HL-60/S4 treated with retinoic acid at 250 ng/mL for 4 days and 3 days (cell line): ENCODE results near the gene SLC25A21.
"Not testable (repeated sequence)": the region's sequence is repeated elsewhere in the genome, so short reads cannot be mapped to it uniquely, and the experiment has no call there.

ENCODE experiments used
- in situ Hi-C: fragments of 300-500 bp; cut with MboI; formaldehyde crosslinking; loops from 2 replicates; pipeline ENCODE4 v1.7.0; 2022; ENCODE audit warnings: low sequenced_read_pairs

SLC25A21 gene

DNA sequence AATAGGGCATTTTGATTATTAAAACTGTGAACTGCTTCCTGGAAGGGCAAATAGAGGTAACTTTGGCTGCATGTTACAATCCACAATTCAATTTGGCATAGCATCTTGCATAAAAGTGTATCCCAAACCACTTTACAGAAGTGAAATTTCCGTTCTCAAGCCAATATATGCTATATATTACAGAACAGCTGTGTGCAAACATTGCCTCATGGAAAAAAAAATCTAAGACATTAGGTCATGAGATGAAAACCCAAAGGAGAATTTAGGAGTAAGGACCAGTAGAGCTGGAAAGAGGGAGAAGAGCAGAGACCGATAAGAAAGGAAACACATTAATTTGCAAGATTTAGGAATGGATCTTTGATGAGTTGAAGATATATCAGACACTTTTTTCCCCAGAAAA, 271.6 kb downstream of the SLC25A21 start:
- in situ Hi-C loops, result no loop called here

DNA sequence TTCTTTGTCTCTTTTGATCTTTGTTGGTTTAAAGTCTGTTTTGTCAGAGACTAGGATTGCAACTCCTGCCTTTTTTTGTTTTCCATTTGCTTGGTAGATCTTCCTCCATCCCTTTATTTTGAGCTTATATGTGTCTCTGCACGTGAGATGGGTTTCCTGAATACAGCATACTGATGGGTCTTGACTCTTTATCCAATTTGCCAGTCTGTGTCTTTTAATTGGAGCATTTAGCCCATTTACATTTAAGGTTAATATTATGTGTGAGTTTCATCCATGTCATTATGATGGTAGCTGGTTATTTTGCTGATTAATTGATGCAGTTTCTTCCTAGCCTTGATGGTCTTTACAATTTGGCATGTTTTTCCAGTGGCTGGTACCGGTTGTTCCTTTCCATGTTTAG, 276.1 kb downstream of the SLC25A21 start:
- in situ Hi-C loops, result not testable (repeated sequence)

DNA sequence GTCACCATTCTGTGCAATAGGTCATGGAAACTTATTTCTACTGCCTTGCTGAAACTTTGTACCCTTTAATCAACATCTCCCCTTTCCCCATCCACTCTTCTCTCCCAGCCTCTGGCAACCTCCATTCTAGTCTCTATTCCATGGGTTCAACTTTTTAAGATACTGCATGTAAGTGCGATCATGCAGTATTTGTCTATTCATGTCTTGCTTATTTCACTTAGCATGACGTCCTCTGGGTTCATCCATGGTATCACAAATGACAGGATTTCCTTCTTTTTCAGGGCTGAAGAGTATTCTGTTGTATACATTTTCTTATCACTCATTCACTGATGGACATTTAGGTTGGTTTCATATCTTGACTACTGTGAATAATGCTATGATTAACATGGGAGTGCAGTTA, 288.4 kb downstream of the SLC25A21 start:
- in situ Hi-C loops, result no loop called here

DNA sequence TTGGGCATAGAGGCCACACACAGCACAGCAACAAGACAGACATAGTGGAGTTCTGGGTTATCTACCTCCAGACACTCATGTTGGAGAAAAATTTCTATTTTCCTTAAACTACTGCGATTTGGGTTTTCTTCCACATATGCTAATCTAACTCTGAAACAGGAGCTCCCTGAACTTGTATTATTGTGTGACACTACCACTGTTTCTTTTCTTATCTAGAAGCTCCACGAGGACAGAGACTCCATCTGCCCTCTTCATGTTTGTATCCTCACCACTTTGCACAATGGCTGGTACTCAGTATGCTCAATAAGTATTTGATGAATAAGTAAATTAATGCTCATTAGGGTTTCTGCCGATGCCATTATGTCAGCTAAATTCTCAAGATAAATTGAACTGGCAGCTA, 292.1 kb downstream of the SLC25A21 start:
- in situ Hi-C loops, result no loop called here

DNA sequence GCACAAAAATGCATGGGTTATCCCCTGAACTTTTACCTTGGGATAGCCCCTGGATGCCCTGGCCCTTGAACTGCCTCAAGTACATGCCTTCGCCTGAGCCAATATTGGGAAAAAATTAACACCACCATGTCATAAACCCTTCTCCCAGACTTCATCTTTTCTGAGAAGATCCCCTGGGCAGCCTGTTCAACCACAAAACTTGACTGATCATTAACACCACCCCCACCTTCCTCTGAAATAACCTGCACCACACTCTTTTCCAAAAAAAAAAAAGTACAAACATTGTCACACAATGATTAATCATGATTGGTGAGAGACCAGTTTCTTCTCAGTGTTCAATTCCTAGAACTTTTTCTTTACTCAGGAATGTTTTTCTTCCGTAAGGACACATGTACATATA, 292.8 kb downstream of the SLC25A21 start:
- in situ Hi-C loops, result no loop called here

DNA sequence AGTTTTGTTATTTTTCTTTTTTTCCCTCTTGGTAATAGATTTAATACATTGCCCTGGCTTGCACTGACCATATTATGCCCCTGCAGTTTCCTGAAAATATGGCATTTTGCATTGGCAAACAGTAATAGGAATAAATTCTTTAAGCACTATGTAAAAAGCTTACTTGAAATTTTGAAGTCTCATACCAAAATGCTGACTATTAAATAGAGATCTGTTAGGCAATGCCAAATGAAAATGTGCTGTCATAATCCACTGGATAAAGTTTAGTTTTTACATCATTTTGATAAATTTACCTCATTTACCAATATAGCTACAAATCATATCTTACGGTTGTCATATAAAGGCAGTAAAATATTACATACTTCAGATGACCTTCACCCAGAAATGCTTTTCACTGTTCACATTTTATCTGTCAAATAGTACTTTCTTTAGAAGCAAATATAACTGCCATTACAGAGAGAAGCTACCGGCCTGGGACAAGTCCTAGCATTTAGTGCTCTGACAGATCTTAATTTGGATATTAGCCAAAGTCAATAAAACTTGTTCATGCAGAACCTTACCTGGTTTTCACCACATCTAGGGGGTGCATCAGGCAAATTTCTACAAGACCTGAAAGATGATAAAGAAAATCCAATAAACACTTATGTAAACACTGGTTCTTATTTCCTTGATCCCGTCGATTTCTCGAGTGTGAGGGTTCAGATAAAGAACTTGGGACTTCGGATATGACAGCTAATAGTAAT, 297.8 kb downstream of the SLC25A21 start:
- in situ Hi-C loops, result no loop called here

DNA sequence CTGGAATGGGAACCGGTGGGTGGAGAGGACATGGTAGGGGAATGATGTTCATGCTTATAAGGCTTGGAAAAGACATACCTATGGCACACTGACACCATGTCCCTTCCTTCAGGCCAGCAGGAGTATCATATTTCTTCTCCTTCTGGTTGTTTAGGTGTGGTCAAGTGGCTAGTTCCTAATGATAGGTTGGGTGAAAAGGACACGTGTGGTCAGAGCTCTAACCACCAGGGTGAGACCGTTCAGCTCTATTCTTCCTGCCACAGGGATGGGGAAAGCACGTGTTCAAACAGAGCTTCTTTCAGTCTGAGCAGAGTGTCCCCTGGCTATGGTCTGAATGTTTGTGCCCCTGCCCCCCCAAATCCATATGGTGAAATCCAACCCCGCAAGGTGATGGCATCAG, 301.6 kb downstream of the SLC25A21 start:
- in situ Hi-C loops, result no loop called here

DNA sequence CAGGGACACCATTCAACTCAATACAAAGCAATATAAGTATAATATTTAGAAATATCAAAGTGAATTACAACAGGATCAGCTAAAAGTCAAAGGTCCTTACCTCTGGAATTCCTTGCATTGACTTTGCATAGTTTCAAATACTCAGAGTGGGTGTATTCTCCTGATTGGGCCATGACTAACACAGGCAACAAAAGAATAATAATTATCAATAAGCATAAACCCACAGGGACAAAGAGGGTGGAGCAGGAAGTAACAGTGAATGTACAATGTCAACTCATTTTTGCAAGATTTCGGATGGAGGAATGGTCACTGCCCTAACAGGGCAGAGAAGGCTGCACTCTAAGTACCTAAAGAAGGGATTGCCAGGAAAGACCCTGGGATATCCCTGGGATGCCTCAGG, 303.3 kb downstream of the SLC25A21 start:
- in situ Hi-C loops, result no loop called here

DNA sequence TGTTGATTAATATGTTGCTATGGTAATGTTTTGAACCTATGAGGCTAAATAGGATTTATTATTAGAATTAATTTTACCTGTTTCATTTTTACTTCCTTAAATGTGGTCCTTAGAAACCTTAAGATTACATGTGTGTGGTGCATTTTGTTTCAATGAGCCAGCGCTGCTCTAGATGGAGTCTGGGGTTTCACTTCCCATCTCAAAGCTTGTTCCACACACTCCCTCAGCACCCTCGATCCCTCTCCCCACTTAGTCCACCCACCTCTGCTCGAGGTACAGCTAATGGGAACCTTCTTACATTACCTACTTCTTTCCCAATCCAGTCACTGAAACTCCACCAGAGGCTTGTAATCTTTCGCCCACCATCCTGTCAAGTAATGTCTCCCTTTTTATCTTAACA, 305.5 kb downstream of the SLC25A21 start:
- in situ Hi-C loops, result no loop called here

DNA sequence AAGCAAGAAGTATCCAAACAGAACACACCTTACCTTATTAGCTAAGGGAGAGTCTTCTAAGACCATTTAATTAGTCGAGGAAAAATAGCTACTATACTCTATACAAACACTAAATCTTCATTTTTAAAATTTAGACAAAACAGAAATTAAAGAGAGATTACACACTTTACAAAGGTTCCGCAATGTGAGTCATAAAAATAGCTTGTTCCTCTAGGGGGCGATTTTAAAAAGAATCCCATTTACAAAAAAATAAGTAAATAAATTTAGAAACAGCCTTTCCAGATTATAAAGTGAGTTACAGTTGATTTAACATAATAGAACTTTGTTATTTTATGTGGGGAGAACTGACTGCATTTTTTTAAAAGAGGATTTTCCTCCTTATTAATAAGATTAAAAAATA, 309.1 kb downstream of the SLC25A21 start:
- in situ Hi-C loops, result no loop called here

DNA sequence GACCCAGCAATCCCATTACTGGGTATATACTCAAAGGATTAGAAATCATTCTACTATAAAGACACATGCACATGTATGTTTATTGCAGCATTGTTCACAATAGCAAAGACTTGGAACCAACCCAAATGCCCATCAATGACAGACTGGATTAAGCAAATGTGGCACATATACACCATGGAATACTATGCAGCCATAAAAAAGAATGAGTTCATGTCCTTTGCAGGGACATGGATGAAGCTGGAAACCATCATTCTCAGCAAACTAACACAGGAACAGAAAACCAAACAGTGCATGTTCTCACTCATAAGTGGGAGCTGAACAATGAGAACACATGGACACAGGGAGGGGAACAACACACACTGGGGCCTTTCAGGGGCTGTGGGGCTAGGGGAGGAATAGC, 310.2 kb downstream of the SLC25A21 start:
- in situ Hi-C loops, result not testable (repeated sequence)

DNA sequence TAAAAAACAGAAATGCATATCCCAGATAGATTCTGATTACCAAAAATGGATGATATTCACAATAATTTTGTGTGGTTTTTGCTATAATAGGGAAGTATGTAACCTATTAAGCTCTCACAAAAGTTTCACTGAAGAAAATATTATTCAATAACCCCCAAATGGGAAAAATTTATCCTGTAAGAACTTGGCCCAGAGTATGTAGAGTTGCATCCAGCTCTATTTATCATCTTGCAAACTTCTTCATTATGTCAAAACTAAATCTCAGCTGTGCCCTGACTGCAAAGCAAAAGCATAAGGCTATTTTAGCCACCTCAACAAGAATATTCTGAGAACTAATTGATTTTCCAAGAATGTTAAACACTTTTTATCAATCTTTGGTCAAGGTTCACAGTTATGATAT, 311.6 kb downstream of the SLC25A21 start:
- in situ Hi-C loops, result no loop called here

DNA sequence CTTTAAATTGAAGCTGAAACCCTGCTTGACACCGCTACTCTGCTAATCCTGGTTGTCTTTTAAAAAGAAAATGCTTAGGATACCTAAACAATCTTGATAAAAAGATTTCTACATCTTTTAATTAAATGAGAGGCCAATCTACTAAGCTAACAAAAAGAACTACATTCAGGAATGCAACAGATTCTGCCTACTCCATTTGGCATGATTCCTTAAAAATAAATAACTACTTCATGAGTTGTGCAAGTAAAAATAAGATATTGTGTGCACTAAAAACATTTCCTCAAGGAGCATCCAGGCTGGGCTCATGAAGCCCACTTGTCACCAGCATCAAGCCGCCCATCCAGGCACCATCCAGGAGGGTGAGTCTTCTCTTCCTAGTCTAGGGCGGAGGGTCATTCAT, 313.3 kb downstream of the SLC25A21 start:
- in situ Hi-C loops, result no loop called here

DNA sequence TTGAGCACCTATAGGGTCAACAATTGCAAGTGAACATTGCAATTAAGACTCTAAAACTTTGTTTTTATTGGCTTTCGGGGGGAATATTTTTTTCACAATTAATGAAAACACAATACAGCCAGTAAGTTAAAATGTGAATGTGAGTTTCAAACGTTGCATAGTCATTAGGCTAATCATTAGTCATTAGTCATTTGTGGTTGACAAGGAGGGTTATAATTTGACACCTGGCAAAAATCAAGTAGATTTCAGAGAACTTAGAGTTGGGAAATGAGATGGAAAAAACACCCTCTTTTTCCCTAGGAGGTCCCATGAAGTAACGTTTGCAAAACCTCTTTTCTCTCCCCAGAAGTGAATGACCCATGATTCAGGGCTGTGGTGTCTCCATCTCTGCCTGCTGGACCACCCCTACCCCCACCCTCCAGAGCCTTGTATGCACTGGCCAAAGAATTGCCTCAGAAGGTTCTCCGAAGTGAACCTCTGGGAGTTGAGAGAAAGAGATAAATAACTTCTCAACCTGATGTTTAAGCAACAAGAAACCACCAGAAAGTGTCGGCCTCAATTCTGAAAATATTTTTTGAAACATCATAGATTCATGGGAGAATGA, 314.5 kb downstream of the SLC25A21 start:
- in situ Hi-C loops, result no loop called here

DNA sequence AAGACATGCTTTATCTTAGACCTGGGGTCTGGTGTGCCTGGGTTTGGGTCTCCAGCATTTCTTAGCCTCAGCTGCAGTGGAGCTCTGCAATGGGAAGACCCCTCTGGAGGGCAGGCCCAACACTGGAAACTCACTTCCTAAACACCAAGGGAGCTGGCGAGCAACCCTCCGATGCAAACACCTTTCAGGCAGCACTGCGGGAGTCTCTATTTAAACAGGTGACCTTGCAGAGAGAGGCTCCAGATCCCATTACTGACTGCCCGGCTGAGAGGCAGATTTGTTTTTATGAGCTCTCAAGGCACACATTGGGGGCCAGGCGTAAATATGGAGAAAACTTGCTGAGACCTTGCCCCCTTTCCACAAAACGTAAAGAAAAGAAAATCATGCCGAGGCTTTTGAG, 315.3 kb downstream of the SLC25A21 start:
- in situ Hi-C loops, result no loop called here

DNA sequence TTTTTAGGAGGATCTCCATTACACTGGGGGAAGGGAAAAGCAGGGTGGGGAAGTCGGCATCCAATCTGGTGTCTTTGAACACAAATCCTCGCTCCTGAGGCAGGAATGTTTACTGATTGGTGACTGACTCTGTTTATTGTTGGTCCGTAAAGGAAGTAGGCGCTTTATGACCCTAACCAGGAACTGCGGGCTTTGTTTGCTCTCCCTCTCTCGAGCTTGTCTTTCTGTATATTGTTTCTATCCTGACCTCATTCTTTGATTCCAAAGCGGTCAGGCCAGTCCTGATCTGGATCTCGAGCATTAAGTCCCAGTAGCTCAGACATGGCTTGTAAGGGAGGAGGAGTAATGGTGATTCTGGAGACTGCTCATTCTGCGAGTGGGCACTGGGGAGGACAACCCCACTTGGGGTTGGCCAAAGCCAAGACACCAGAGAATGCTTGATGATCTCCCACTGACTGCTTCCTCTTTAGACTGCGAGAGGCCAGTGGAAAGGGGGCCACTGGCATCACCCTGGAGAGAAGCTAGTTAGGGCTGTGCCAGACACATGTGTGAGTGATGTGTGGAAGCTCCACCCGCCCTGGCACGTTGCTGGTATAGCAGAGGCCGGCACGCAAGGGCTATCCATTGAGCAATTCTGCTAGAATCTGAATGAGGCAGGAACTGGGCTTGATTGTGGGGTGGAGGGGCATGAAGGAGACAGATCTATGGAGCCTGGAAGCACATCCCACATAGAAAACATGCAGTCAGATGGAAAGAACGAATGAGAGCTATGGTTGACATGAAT, 316.1 kb downstream of the SLC25A21 start:
- in situ Hi-C loops, result no loop called here

DNA sequence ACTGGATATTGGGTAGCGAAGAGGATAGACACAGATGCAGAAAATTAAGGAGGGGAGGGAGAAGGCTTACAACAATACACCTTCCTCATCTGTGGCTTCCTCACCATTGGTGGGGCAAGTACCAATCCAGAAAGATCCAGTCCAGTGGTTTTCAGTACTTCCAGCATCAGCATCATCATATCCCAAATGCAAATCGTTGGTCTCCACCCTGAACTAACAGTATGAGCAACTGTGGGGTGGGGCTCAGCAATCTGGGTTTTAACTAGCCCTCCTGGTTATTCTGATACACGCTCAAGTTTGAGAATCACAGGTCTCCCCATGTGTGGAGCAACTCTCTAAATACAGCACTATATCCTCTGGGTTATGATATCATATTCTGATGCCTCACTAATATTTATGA, 317.0 kb downstream of the SLC25A21 start:
- in situ Hi-C loops, result no loop called here

DNA sequence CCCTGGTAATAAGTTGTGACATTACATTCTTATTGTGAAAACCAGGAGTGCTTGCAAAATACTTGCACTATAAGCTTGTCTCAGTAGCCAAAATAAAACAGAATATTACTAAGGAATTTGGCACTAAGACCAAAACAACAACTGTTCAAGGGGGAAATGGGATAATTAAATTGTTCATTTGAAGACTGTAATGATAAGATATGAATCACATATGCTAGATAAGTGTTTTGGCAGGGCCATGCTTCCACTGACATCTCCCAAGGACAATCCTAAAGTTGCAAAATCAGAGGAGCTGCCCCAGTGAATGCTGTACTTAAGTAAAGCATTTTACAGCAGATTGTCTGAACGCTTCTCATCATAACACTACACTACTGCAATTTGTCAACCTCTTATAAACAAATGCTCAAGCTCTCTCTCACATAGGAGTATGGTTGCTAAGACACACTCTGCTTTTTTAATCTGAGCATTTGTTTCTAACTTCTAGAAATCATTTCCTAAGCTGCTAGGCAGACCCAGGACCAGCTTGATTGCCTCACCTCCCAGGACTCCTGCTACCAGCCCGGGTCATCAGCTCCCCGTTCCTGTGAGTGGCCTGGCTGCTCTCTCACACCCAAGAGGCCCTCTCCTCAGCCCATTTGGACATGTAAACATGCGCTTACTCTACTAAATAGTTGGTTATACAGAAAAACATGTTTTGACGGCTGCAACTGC, 319.3 kb downstream of the SLC25A21 start:
- in situ Hi-C loops, result no loop called here

DNA sequence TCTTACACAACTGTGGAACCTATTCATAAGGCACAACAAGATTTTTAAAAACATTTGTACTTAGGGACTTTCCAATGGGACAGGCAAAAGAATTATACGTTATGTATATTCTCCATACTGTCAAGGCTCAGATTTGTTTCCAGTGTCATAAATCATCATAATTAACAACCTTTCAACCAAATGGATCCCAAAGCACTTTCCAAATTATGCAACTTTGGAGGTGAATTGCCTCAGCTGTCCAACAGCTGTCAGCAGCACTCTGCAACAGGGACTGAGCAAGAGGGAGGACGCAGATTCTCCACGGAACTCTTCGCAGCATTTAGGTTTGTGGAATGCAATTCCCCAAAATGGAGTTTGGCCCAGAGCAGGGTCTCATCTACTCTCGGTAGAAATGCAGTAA, 324.2 kb downstream of the SLC25A21 start:
- in situ Hi-C loops, result no loop called here

DNA sequence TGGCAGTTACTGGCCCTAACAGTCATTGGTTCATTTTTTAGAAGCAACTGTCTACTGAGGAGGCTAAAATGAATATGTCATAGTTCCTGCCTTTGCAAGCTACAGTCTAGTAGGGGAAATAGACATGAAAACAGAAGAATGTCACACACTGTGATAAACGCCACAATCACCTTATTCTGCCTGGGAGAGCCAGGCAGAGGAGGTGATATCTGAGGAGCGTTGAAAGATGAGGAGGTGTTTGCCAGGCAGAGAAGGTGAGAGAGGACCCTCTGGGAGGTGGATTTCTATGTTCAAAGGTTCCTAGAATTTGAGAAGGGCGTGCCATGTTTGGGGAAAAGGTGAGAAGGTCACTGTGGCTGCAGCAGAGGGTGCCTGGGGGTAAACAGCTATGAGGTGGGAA, 325.0 kb downstream of the SLC25A21 start:
- in situ Hi-C loops, result no loop called here

DNA sequence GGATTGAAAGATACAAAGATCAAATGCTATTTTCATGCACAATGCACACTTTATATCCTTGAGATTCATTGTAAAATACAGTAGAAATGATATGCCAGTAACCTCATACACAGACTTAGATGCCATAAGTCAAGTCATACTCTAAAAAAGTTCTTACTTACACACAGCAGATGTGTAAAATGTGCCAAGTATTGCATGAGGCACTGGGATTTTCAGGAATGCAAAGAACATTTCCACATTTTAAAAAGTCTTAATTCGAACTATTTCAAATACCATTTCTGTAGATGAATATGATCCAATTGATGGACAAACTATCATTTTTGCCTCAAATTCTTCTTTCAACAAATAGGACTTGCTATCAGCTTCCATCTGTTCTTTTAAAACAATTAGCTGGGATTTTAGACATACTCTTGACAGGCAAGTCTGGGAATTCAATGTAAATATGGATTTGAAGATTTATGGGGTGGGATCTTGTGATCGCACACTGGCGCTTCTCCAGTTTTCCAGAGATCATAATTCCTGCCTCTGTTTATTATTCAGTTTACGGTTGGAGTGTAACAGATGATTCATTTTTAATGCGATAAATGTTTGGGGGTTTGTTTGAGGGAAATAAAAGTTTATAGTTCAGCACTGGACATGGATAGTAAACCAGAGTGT, 326.9 kb downstream of the SLC25A21 start:
- in situ Hi-C loops, result no loop called here
